Germinal center (tissue), 1 donor: ENCODE results near the gene JCHAIN.
"Not testable (repeated sequence)": the region's sequence is repeated elsewhere in the genome, so short reads cannot be mapped to it uniquely, and the experiment has no call there.

Experiments used
- DNase-seq: peaks from one replicate; pipeline ENCODE4 v3.0.0; 2012; ENCODE audit warnings: mixed read lengths, low spot score

JCHAIN gene

GRCh38 chr4:70688795-70689231 lies 22.5 kb upstream of the JCHAIN start:
- DNase-seq = no peak

- DNase-seq = peak; percentile 87
Measured at GRCh38 chr4:70687821-70688794, 21.8 kb upstream of the JCHAIN start, which contains the start of gene UTP3. UTP3 (plus strand) TSS chr4:70688532; CDS start chr4:70688678, 146 bp downstream.

- DNase-seq = no peak
Measured at GRCh38 chr4:70687392-70687791, 21.1 kb upstream of the JCHAIN start.

- not testable (repeated sequence) for DNase-seq
Measured at GRCh38 chr4:70682142-70682541, 15.8 kb upstream of the JCHAIN start.

- no peak for DNase-seq
Measured at GRCh38 chr4:70681704-70682103, 15.4 kb upstream of the JCHAIN start.

- DNase-seq = no peak
Measured at GRCh38 chr4:70680934-70681333, 14.6 kb upstream of the JCHAIN start.

GRCh38 chr4:70678383-70678999 lies 12.2 kb upstream of the JCHAIN start:
- peak; percentile 38 for DNase-seq

GRCh38 chr4:70676554-70677090 lies 10.3 kb upstream of the JCHAIN start:
- DNase-seq = no peak

GRCh38 chr4:70674731-70675130 lies 8.4 kb upstream of the JCHAIN start:
- DNase-seq = no peak

- no peak for DNase-seq
Measured at GRCh38 chr4:70674191-70674590, 7.9 kb upstream of the JCHAIN start.

- no peak for DNase-seq
Measured at GRCh38 chr4:70671091-70671490, 4.8 kb upstream of the JCHAIN start.

- DNase-seq = no peak
Measured at GRCh38 chr4:70670332-70671014, 4.2 kb upstream of the JCHAIN start.

- DNase-seq = no peak
Measured at GRCh38 chr4:70667740-70668535, 1.6 kb upstream of the JCHAIN start.

- not testable (repeated sequence) for DNase-seq
Measured at GRCh38 chr4:70661309-70661922, 4.9 kb downstream of the JCHAIN start.

GRCh38 chr4:70660106-70660505 lies 6.2 kb downstream of the JCHAIN start:
- DNase-seq = no peak

- DNase-seq = no peak
Measured at GRCh38 chr4:70658418-70658817, 7.9 kb downstream of the JCHAIN start.

GRCh38 chr4:70657326-70657725 lies 9.0 kb downstream of the JCHAIN start:
- DNase-seq = no peak

GRCh38 chr4:70654605-70655011 lies 11.7 kb downstream of the JCHAIN start:
- DNase-seq = no peak

GRCh38 chr4:70651864-70652506 lies 14.3 kb downstream of the JCHAIN start:
- DNase-seq = peak; percentile 37

GRCh38 chr4:70650741-70651140 lies 15.6 kb downstream of the JCHAIN start:
- DNase-seq = not testable (repeated sequence)
